ENCODE measurements around the gene ZNF26.

ZNF26 gene

GRCh38 chr12:133061954-133062353, 75.8 kb downstream of the ZNF26 start:
- no peak for DNase-seq (ENCODE audit: low read depth in 2 of 3, low spot score in 2 of 3)

GRCh38 chr12:133063556-133063955, 77.4 kb downstream of the ZNF26 start:
- DNase-seq (ENCODE audit: low read depth in 2 of 3, low spot score in 2 of 3): no peak

DNA sequence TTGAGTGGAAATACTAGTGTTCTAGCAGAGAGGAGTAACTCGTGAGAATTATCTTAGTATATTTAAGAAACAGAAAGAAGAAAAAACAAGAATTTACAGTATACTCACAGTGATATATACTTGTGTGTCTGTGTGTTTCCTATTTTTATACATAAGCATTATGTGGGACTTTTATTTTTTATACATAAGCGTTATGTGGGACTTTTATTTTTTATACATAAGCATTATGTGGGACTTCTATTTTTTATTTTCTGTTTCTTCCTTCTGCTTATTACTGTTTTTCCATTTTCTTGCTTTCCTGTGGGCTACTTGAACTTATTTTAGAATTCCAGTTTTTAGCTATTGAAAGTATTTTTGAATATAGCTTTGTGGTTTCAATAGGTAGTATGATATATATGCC, 87.7 kb downstream of the ZNF26 start:
- DNase-seq (ENCODE audit: low read depth in 2 of 3, low spot score in 2 of 3): no peak

All from activated CD8-positive, alpha-beta memory T cell treated with anti-CD3 and anti-CD28 coated beads for 48 hours (primary cell).